SU-DHL-6 (cell line): ENCODE measurements around the gene TP53BP1.
A peak's percentile ranks its signal among the peaks of the same experiment; 100 is the strongest.

Experiments
- H2AFZ ChIP-seq: fragments of 200-600 bp; sonication (generic); 2 replicates; pipeline ENCODE4 v1.6.1; 2014; ENCODE audit warnings: low read depth, mild to moderate bottlenecking, moderate library complexity, mixed read lengths, antibody characterized with exemption, low read length; ENCODE audit not compliant: severe bottlenecking
- H3F3A ChIP-seq: fragments of 200-600 bp; shearing (Covaris generic); 2 replicates; pipeline ENCODE4 v1.6.0; 2016; ENCODE audit warnings: antibody characterized with exemption, mild to moderate bottlenecking; ENCODE audit not compliant: insufficient read depth
- H3K27ac ChIP-seq: fragments of 200-600 bp; sonication (generic); 2 replicates; pipeline ENCODE4 v1.5.1; 2016; ENCODE audit warnings: low read depth, mild to moderate bottlenecking, low read length, moderate library complexity, mixed read lengths
- H3K27me3 ChIP-seq: fragments of 200-600 bp; sonication (generic), shearing (Covaris generic); 2 replicates; pipeline ENCODE4 v1.6.0; 2014; ENCODE audit warnings: mild to moderate bottlenecking, low read length
- H3K36me3 ChIP-seq: fragments of 200-600 bp; sonication (generic); 2 replicates; pipeline ENCODE4 v1.6.1; 2014; ENCODE audit warnings: mild to moderate bottlenecking, low read length, mixed read lengths
- H3K4me2 ChIP-seq: fragments of 300-600, 200-600 bp; shearing (Covaris generic), sonication (generic); 2 replicates; pipeline ENCODE4 v1.6.0; 2014; ENCODE audit warnings: low read length, low read depth, mild to moderate bottlenecking; ENCODE audit not compliant: poor library complexity, severe bottlenecking
- H3K4me3 ChIP-seq: fragments of 200-600 bp; sonication (generic); 2 replicates; pipeline ENCODE4 v1.5.1; 2014; ENCODE audit warnings: antibody characterized with exemption, low read length, mild to moderate bottlenecking, mixed read lengths; ENCODE audit not compliant: insufficient read depth, poor library complexity, severe bottlenecking
- H3K79me2 ChIP-seq: fragments of 200-600 bp; sonication (generic); 2 replicates; pipeline ENCODE4 v1.6.1; 2014; ENCODE audit warnings: mild to moderate bottlenecking, low read length, moderate library complexity; ENCODE audit not compliant: insufficient read depth
- H3K9ac ChIP-seq: fragments of 200-600 bp; sonication (generic); 2 replicates; pipeline ENCODE4 v1.7.0; 2014; ENCODE audit warnings: mild to moderate bottlenecking, low read length
- H3K9me2 ChIP-seq: fragments of 200-600 bp; sonication (generic); replicated peaks from 2 replicates; pipeline ENCODE4 v1.6.1; 2014; ENCODE audit warnings: low read length; ENCODE audit not compliant: insufficient read depth
- H3K9me3 ChIP-seq: fragments of 200-600 bp; sonication (generic); 2 replicates; pipeline ENCODE4 v1.6.1; 2014; ENCODE audit warnings: low read length, mixed read lengths; ENCODE audit not compliant: insufficient read depth
- H4K20me1 ChIP-seq: fragments of 200-600 bp; sonication (generic); 2 replicates; pipeline ENCODE4 v1.6.1; 2014; ENCODE audit warnings: low read depth, mild to moderate bottlenecking, antibody characterized with exemption, low read length, moderate library complexity, mixed read lengths
- CTCF ChIP-seq: fragments of 200-600 bp; sonication (generic); IDR thresholded peaks from one replicate; pipeline ENCODE4 v1.5.1; 2017; ENCODE audit warnings: antibody characterized with exemption, mild to moderate bottlenecking, low read length, moderate library complexity; ENCODE audit not compliant: insufficient read depth, poor library complexity, severe bottlenecking
- EZH2phosphoT487 ChIP-seq: fragments of 200-600 bp; sonication (generic), shearing (Covaris generic); conservative IDR thresholded peaks from 2 replicates; pipeline ENCODE4 v1.6.1; 2018; ENCODE audit warnings: mild to moderate bottlenecking, antibody characterized with exemption, low read length, moderate library complexity, mixed read lengths

The TP53BP1 gene

GRCh38 chr15:43511012-43511885 is 18.3 kb upstream of the TP53BP1 start:
- Histone ChIP-seq H2AFZ (peak overlapping the region; percentile 43), H3K9me2 (no peaks in the 10 kb centered on the region), H3K79me2 (no peaks in the 10 kb centered on the region), H3K9me3 (no peaks in the 10 kb centered on the region), H3K9ac (peak overlapping the region; percentile 25; the same call in 1 of the 2 replicates), H3K36me3 (no peaks in the 10 kb centered on the region), H3K27ac (no peak overlapping the region), H3K27me3 (no peaks in the 10 kb centered on the region), H4K20me1 (no peaks in the 10 kb centered on the region), H3K4me3 (peak overlapping the region; percentile 47), H3F3A (no peaks in the 10 kb centered on the region), H3K4me2 (peak overlapping the region; percentile 66)
- TF ChIP-seq EZH2phosphoT487 (no peak), CTCF (no peak)

- Histone ChIP-seq H3K9ac (peak overlapping the region; percentile 58), H3K9me2 (no peaks in the 10 kb centered on the region), H3K4me2 (peak overlapping the region; percentile 83), H3K27me3 (no peaks in the 10 kb centered on the region), H3F3A (no peaks in the 10 kb centered on the region), H3K79me2 (no peaks in the 10 kb centered on the region), H3K4me3 (peak overlapping the region; percentile 55), H4K20me1 (no peaks in the 10 kb centered on the region), H3K9me3 (no peaks in the 10 kb centered on the region), H2AFZ (peak overlapping the region; percentile 92), H3K27ac (no peak overlapping the region), H3K36me3 (no peaks in the 10 kb centered on the region)
- TF ChIP-seq EZH2phosphoT487 (no peak), CTCF (no peak)
These were observed 17.4 kb upstream of the TP53BP1 start for GRCh38 chr15:43510200-43511011.

DNA sequence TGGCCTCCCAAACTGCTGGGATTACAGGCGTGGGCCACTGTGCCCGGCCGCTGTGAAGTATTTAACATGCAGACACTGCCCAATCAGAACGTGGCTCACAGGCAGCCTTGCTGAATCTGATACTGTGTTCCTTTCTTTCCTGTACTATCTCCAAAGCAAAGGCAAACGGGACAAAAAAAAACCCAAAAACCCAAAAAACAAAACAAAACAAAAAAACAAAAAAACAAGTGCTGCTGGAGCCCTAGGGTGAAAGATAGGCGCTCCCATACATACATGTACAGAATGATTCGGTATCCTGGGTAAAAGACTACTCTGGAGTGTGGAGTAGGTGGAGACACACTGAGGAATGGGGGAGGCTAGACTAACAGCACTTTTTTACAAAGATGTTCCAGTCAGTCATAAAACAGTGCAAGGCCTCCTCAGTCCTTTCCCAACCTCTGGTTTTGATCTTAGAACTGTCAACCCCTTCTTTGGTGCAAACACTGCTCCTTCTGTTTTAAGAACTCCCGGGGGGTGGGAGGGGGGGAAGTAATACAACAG is 16.8 kb upstream of the TP53BP1 start:
- H3K79me2 ChIP-seq, result no peaks in the 10 kb centered on the region
- peak overlapping the region; percentile 92 for H2AFZ ChIP-seq
- no peak overlapping the region for H3K9ac ChIP-seq
- no peaks in the 10 kb centered on the region for H3K9me2 ChIP-seq
- H3F3A ChIP-seq, result no peaks in the 10 kb centered on the region
- no peaks in the 10 kb centered on the region for H3K36me3 ChIP-seq
- no peak for TF ChIP-seq CTCF
- no peak for TF ChIP-seq EZH2phosphoT487
- peak overlapping the region; percentile 55 for H3K4me3 ChIP-seq
- H3K4me2 ChIP-seq, result peak overlapping the region; percentile 83
- H3K9me3 ChIP-seq, result no peaks in the 10 kb centered on the region
- no peak overlapping the region for H3K27ac ChIP-seq
- H3K27me3 ChIP-seq, result no peaks in the 10 kb centered on the region
- H4K20me1 ChIP-seq, result no peaks in the 10 kb centered on the region
